ENCODE results near the gene TAS1R3. TPM values are rescaled to one million over a fixed set of nuclear protein-coding genes. Genes with fewer than 3 reads are reported as not detected.
A peak's percentile ranks its signal among the peaks of the same experiment; 100 is the strongest.

The TAS1R3 gene
- total and polyA plus RNA-seq, 2 experiments from 2014 or later = 0.14 TPM; not detected in 1

DNA sequence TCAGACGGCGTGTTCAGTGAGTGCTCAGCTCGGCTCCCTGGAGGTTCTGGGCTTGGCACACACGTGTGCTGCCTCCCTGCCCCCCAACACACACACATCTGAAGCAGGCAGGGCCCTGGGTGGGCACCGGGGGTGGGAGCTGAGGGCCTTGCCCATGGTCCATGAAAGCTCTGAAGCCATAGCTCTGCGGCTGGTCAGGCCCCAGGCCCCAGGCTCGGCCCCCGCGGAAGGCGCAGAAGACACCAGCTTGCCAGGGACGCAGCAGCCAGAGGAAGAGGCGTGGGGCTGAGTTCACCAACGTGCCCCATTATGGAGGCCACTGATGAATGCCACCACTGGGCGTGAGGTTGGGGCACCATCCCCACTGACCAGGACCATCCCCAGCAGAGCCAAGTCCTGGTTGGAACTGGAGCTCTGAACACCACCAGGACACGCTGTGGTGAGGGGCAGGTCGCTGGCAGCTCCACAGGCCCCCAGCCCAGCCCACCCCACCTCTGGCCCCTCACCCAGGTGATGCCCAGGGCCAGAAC lies 39.8 kb downstream of the TAS1R3 start:
- Histone ChIP-seq H3K27me3 (ENCODE audit: insufficient read depth) (no peaks in the 10 kb centered on the region), H3K36me3 (ENCODE audit: insufficient read depth) (no peaks in the 10 kb centered on the region), H3K4me2 (no peak overlapping the region), H3K79me2 (replicated peaks; ENCODE audit: insufficient read depth) (peaks cover 21% of the 10 kb centered on the region), H2AFZ (no peak overlapping the region), H4K20me1 (replicated peaks; ENCODE audit: insufficient read depth) (peaks cover 12% of the 10 kb centered on the region), H3F3A (replicated peaks; ENCODE audit: low read depth) (peaks cover 22% of the 10 kb centered on the region), H3K27ac (ENCODE audit: low read depth) (no peak overlapping the region), H3K4me3 (no peak overlapping the region), H3K4me1 (ENCODE audit: insufficient read depth) (peaks cover 4% of the 10 kb centered on the region; the same call in 1 of the 2 replicates), H3K9me2 (ENCODE audit: insufficient read depth) (no peaks in the 10 kb centered on the region)
- H3K4me1 Mint-ChIP-seq = peaks cover 3% of the 10 kb centered on the region; the same call in 2 of the 3 replicates
- H3K9me3 Mint-ChIP-seq = no peaks in the 10 kb centered on the region; the same call in 1 of the 3 replicates
- no peak for ATAC-seq
- no peak for TF ChIP-seq STAT1 (IDR thresholded peaks at IDR 0.05; ENCODE audit: unreplicated experiment)
- no peak overlapping the region for H3K4me3 Mint-ChIP-seq
- DNase-seq (ENCODE audit: low spot score) = no peak
- peaks cover 9% of the 10 kb centered on the region; the same call in 2 of the 3 replicates for H3K36me3 Mint-ChIP-seq (ENCODE audit: low read depth)
- peaks cover 8% of the 10 kb centered on the region for H3K27me3 Mint-ChIP-seq (ENCODE audit: insufficient read depth, low read depth, poor library complexity)
- no peak overlapping the region for H3K27ac Mint-ChIP-seq

DNA sequence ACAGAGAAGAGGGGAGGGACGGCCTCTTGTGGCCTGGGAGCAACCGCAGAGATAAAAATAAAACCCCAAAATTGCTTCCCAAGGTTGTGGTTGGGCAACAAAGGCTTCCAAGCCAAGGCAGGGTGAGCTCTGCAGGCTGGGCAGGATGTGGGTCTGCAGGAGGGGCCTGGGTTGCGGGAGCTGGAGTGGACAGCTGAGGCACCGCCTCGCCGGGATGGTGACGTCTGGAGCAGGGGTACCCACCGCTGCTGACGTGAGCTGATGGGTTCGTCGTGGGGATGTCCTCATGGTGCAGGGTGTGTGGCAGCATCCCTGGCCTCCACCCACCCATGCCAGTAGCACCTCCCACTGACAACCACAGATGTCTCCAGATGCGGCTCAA lies 40.3 kb downstream of the TAS1R3 start:
- H3K4me3 ChIP-seq = no peak overlapping the region
- TF ChIP-seq ZNF114 (CRISPR knock-in tag; IDR thresholded peaks at IDR 0.05) = no peak
- peaks cover 9% of the 10 kb centered on the region; the same call in 2 of the 3 replicates for H3K36me3 Mint-ChIP-seq (ENCODE audit: low read depth)
- ATAC-seq (no peak), DNase-seq (ENCODE audit: low spot score) (no peak)
- peaks cover 12% of the 10 kb centered on the region for H4K20me1 ChIP-seq (replicated peaks; ENCODE audit: insufficient read depth)
- no peaks in the 10 kb centered on the region for H3K27me3 ChIP-seq (ENCODE audit: insufficient read depth)
- H2AFZ ChIP-seq = no peak overlapping the region
- H3K4me3 Mint-ChIP-seq = no peak overlapping the region
- peaks cover 23% of the 10 kb centered on the region for H3F3A ChIP-seq (replicated peaks; ENCODE audit: low read depth)
- no peaks in the 10 kb centered on the region for H3K36me3 ChIP-seq (ENCODE audit: insufficient read depth)
- peaks cover 11% of the 10 kb centered on the region for H3K27me3 Mint-ChIP-seq (ENCODE audit: insufficient read depth, low read depth, poor library complexity)
- H3K9me3 Mint-ChIP-seq = no peaks in the 10 kb centered on the region; the same call in 1 of the 3 replicates
- H3K4me2 ChIP-seq = no peak overlapping the region
- H3K27ac ChIP-seq (ENCODE audit: low read depth) = no peak overlapping the region
- peaks cover 6% of the 10 kb centered on the region; the same call in 1 of the 2 replicates for H3K4me1 ChIP-seq (ENCODE audit: insufficient read depth)
- peaks cover 21% of the 10 kb centered on the region for H3K79me2 ChIP-seq (replicated peaks; ENCODE audit: insufficient read depth)
- no peak overlapping the region for H3K27ac Mint-ChIP-seq
- H3K4me1 Mint-ChIP-seq = peaks cover 4% of the 10 kb centered on the region
- no peaks in the 10 kb centered on the region for H3K9me2 ChIP-seq (ENCODE audit: insufficient read depth)

DNA sequence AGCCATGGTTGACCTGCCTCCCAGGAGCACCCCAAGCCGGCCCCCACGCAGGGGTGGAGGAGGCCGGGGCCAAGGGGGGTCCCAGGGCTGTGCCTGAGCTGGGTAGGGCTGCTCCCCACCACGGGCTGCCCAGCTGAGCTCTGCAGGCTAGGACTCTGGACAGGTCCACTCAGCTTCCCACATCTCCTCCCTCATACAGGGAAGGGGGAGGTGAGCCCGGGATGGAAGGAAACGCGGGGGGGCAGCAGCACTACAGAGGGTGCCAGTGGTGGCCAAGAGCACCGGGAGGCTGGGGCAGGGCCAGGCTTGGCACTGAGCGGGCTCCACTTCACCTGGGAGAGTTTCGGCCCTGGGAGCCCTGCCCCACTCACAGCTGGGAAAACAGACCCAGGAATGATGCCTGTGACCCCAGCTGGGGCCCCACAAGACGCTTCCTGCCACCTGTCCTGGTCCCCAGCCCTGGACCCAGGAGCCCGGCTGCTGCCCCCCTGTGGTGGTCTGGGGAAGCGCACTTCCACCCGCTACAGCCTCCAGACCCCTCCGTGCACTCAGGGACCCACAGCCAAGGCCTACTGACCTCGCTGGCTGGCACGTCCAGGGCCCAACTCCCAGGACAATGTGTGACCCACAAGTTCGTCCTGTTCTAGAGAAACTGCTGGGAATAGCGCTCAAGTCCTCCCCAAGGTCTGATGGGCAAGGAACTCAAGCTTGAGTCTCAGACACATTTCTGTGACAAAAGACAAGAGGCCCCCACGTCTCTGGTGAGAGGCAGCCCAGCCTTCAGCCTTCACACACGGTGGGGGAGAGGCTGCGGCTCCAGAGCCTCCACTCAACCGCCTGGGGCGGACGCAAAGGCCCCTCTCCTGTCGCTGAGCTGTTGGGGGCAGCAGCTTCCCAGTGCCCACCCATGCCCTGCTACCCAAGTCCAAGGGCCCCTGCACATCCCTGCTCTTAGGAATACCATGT lies 40.9 kb downstream of the TAS1R3 start:
- peaks cover 9% of the 10 kb centered on the region; the same call in 2 of the 3 replicates for H3K36me3 Mint-ChIP-seq (ENCODE audit: low read depth)
- peaks cover 7% of the 10 kb centered on the region for H3K4me1 Mint-ChIP-seq
- peak overlapping the region; percentile 52; the same call in 2 of the 3 replicates for H3K4me3 Mint-ChIP-seq
- no peak overlapping the region for H2AFZ ChIP-seq
- no peak overlapping the region for H3K27ac Mint-ChIP-seq
- peaks cover 9% of the 10 kb centered on the region for H3K4me1 ChIP-seq (ENCODE audit: insufficient read depth)
- peak; percentile 63 for ATAC-seq
- peak; percentile 86 for DNase-seq (ENCODE audit: low spot score)
- no peaks in the 10 kb centered on the region for H3K36me3 ChIP-seq (ENCODE audit: insufficient read depth)
- H3K9me2 ChIP-seq (ENCODE audit: insufficient read depth) = no peaks in the 10 kb centered on the region
- H3K27me3 ChIP-seq (ENCODE audit: insufficient read depth) = no peaks in the 10 kb centered on the region
- H3K4me3 ChIP-seq = no peak overlapping the region
- no peaks in the 10 kb centered on the region; the same call in 1 of the 3 replicates for H3K9me3 Mint-ChIP-seq
- H3K4me2 ChIP-seq = peak overlapping the region; percentile 38; the same call in 1 of the 2 replicates
- H3K27me3 Mint-ChIP-seq (ENCODE audit: insufficient read depth, low read depth, poor library complexity) = peaks cover 11% of the 10 kb centered on the region
- TF ChIP-seq, protein P1, sequence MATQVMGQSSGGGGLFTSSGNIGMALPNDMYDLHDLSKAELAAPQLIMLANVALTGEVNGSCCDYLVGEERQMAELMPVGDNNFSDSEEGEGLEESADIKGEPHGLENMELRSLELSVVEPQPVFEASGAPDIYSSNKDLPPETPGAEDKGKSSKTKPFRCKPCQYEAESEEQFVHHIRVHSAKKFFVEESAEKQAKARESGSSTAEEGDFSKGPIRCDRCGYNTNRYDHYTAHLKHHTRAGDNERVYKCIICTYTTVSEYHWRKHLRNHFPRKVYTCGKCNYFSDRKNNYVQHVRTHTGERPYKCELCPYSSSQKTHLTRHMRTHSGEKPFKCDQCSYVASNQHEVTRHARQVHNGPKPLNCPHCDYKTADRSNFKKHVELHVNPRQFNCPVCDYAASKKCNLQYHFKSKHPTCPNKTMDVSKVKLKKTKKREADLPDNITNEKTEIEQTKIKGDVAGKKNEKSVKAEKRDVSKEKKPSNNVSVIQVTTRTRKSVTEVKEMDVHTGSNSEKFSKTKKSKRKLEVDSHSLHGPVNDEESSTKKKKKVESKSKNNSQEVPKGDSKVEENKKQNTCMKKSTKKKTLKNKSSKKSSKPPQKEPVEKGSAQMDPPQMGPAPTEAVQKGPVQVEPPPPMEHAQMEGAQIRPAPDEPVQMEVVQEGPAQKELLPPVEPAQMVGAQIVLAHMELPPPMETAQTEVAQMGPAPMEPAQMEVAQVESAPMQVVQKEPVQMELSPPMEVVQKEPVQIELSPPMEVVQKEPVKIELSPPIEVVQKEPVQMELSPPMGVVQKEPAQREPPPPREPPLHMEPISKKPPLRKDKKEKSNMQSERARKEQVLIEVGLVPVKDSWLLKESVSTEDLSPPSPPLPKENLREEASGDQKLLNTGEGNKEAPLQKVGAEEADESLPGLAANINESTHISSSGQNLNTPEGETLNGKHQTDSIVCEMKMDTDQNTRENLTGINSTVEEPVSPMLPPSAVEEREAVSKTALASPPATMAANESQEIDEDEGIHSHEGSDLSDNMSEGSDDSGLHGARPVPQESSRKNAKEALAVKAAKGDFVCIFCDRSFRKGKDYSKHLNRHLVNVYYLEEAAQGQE (IDR thresholded peaks at IDR 0.05; ENCODE audit: unreplicated experiment) = no peak
- TF ChIP-seq, protein P2, sequence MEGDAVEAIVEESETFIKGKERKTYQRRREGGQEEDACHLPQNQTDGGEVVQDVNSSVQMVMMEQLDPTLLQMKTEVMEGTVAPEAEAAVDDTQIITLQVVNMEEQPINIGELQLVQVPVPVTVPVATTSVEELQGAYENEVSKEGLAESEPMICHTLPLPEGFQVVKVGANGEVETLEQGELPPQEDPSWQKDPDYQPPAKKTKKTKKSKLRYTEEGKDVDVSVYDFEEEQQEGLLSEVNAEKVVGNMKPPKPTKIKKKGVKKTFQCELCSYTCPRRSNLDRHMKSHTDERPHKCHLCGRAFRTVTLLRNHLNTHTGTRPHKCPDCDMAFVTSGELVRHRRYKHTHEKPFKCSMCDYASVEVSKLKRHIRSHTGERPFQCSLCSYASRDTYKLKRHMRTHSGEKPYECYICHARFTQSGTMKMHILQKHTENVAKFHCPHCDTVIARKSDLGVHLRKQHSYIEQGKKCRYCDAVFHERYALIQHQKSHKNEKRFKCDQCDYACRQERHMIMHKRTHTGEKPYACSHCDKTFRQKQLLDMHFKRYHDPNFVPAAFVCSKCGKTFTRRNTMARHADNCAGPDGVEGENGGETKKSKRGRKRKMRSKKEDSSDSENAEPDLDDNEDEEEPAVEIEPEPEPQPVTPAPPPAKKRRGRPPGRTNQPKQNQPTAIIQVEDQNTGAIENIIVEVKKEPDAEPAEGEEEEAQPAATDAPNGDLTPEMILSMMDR (conservative IDR thresholded peaks at IDR 0.05; ENCODE audit: low read depth in 2 of 2) = peak; percentile 74 to 87
- H3F3A ChIP-seq (replicated peaks; ENCODE audit: low read depth) = peaks cover 22% of the 10 kb centered on the region
- peak overlapping the region; percentile 83; the same call in 1 of the 2 replicates for H3K27ac ChIP-seq (ENCODE audit: low read depth)
- peaks cover 21% of the 10 kb centered on the region for H3K79me2 ChIP-seq (replicated peaks; ENCODE audit: insufficient read depth)
- peaks cover 12% of the 10 kb centered on the region for H4K20me1 ChIP-seq (replicated peaks; ENCODE audit: insufficient read depth)
